HK-2 (cell line): ENCODE results near the gene KCNH1.
"Not testable (repeated sequence)": the region's sequence is repeated elsewhere in the genome, so short reads cannot be mapped to it uniquely, and the experiment has no call there.

Source experiments
- DNase-seq: peaks from one replicate; pipeline ENCODE4 v3.0.0-alpha.2; 2018; ENCODE audit not compliant: unreplicated experiment

Gene KCNH1

GRCh38 chr1:211013346-211014240 lies 120.4 kb downstream of the KCNH1 start:
- DNase-seq: no peak

DNA sequence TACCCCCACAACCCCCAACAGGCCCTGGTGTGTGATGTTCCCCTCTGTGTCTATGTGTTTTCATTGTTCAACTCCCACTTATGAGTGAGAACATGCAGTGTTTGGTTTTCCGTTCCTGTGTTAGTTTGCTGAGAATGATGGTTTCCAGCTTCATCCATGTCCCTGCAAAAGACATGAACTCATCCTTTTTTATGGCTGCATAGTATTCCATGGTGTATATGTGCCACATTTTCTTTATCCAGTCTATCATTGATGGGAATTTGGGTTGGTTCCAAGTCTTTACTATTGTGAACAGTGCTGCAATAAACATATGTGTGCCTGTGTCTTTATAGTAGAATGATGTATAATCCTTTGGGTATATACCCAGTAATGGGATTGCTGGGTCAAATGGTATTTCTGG lies 122.8 kb downstream of the KCNH1 start:
- DNase-seq: not testable (repeated sequence)

- no peak for DNase-seq
Observed at GRCh38 chr1:211009944-211010343, 124.0 kb downstream of the KCNH1 start.

GRCh38 chr1:211007830-211008229 lies 126.1 kb downstream of the KCNH1 start:
- DNase-seq: no peak

DNA sequence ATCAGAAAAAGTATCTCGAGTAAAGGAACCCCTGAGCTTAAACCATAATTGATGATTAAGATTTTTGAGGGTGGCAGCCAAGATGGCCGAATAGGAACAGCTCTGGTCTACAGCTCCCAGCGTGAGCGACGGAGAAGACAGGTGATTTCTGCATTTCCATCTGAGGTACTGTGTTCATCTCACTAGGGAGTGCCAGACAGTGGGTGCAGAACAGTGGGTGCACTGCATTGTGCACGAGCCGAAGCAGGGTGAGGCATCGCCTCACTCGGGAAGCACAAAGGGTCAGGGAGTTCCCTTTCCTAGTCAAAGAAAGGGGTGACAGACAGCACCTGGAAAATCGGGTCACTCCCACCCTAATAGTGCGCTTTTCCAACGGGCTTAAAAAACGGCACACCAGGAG lies 138.0 kb downstream of the KCNH1 start:
- DNase-seq: not testable (repeated sequence)

GRCh38 chr1:210992837-210993236 lies 141.1 kb downstream of the KCNH1 start:
- no peak for DNase-seq

DNA sequence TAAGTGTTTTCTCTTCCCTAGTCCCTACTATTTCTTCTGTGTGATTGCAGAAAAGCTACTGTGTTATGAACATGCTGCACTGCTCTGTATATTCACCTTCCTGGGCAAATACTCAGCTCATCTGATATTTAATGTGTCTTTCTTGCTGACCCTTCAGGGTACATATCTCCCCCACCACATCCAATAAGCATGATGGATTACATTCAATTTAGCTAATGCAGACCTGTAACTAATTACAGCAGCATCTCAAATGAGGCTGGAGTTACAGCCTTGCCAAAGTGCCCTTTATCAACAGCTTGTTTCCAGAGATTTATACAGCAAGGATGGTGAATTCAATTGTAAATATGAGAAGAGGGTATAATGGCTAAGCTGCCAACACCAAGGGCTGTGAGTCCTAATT lies 144.0 kb downstream of the KCNH1 start:
- DNase-seq: no peak

GRCh38 chr1:210981490-210981889 lies 152.5 kb downstream of the KCNH1 start:
- no peak for DNase-seq

GRCh38 chr1:210980082-210980481 lies 153.9 kb downstream of the KCNH1 start:
- DNase-seq: no peak

GRCh38 chr1:210978974-210979354 lies 155.0 kb downstream of the KCNH1 start:
- DNase-seq: peak; percentile 56

GRCh38 chr1:210978316-210978973 lies 155.5 kb downstream of the KCNH1 start:
- peak; percentile 41 for DNase-seq

GRCh38 chr1:210951279-210951678 lies 182.7 kb downstream of the KCNH1 start:
- no peak for DNase-seq

GRCh38 chr1:210949940-210950546 lies 183.9 kb downstream of the KCNH1 start:
- peak; percentile 65 for DNase-seq

DNA sequence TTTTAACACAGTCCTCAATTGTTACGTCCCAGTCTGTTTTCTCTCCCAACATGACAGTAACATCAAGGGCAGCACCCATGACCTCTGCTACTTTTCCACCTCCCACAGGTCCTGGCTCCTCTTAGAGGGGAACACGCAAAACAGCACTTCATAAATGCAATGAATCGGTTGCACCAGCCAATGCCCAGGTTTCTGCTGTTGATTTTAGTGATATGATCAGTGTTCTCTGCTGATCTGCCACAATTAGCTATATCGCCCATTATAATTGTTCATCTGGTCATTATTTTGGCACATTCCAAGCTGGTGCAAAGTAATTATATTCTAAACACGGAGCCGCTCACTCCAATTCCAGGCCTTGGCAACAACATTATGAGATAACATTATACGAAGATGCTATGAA lies 184.5 kb downstream of the KCNH1 start:
- DNase-seq: no peak

DNA sequence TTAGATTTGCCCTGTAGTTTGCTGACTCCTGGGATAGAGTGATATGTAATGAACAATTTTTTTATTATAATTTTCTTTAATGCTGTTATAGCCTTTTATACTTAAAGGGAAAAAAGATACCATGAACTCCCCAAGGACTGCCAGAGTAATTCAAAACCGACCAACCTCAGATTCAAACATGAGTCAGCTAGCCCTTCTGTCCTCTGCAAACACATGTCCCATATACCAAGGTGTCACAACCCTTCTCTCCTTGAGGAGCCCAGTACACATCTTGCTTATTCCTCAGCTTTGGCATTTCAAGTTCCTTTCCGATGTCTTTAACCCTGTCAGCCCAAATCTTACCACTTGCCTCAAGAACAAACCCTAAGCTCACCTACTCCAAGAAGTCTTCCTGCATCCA lies 184.9 kb downstream of the KCNH1 start:
- DNase-seq: no peak

GRCh38 chr1:210944252-210944651 lies 189.7 kb downstream of the KCNH1 start:
- DNase-seq: no peak

- DNase-seq: no peak
Observed at GRCh38 chr1:210942513-210942912, 191.4 kb downstream of the KCNH1 start.

DNA sequence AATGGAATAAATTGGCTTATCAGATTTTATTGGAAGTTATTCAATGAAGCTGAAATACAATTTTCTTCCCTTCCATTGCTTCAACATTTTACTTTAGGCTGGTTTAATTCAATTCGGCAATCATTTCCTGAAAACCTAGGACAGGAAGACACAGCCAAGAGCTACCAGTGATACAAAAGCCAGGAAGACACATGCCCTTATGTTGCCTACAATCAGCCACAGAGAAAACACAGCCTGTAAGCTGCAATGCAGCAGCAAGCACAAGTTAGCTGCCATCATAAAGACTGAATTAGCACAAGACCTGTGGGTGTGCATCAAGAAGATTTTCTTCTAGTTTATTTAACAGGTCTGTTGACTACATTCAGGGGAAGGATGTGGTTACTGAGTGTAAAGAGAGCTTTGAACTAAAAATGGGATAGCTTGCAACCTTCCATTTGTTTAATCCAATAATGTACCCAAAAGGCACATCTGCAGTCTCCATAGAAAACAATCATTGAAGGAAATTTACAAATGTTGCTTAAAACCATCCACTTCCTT lies 193.8 kb downstream of the KCNH1 start:
- no peak for DNase-seq

DNA sequence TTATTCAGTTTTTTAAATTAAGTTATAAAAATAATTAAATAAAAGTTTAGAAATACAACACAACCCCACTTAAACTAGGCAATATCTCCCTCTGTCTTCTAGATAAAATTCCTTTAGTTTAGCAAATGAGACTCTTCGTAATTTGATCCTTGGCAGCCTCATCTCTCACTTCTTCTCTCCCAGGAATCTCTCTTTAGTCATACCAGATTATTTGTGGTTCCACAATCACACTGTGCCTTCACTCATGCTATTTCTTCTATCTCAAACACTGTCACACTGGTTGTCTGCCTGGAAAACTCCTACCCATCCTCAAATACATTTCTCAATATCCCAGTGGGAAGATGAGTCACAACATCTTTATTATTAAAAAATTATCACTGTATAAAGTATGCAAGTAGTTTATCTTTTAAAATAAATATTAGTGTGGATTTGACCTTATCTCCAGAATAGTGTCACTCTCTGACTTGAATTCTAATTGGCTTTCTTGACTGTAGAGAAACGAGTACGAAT lies 195.5 kb downstream of the KCNH1 start:
- DNase-seq: no peak

DNA sequence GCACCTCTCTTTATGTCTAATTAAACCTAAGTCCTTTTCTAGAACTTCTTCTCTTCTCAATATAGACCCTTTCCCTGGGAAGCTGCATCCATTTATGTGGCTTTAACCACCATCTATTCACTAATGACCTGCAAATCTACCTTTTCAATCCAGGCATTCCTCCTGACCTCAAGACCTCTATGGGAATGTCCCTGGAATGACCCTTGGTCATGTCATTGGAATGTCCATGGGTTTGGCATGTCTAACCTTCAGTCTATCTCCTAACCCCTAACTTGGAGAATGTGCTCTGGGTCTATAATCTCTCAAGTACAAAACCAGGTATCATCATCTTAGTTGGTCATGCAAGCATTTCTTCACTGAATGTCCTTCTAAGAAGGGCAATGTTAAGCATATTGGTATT lies 196.1 kb downstream of the KCNH1 start:
- peak; percentile 41 for DNase-seq

DNA sequence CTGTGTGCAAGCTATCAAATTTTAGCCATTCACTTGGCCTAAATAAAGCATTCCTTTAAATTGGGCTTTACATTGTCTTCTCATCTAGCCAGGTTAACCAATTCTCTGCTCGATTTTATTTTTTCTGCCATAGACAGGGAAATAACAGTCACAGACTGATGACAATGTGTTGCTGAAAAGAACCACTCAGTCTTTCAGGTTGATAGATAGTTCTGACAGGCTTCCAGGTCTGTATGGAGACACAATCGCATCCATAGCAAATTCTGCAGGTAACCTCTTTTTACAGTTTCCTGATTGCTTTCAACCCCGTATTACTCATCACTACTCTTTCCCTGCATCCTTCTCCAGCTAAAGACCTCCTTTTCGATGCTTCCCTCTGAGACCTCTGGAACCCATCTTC lies 198.0 kb downstream of the KCNH1 start:
- no peak for DNase-seq

DNA sequence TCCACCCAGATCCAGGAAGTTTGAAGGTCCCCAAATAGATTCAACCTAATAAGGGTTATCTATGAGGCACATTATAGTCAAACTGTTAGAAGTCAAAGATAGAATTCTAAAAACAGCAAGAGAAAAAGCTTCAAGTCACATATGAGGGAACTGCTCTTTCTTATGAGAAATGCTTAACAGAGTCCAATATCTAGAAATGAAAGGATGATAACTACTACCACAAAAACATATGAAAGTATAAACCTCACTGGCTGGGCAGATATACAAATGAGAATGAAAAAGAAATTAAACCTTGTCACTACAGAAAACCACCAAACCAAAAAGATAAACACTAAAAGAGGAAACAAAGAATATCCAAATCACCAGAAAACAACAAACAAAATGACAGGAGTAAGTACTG lies 201.8 kb downstream of the KCNH1 start:
- DNase-seq: no peak
